ENCODE data around the gene C2CD2.

DNA sequence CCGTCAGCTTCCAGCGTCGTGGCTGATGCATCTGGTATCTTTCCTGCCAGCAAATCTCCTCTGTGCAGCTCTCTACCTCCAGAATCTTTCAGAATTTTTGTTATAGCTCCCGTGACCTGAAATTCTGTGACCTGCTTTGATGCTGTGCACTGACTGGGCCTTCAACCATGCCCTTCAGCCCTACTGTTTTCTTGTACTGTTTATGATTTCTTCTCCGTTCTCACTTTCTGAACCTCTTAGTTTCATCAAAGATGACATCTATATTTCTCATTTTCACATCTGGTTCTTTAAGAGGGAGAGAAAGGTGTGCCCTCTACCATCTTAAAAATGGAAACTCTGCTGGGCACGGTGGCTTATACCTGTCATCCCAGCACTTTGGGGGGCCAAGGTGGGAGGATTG is 80.4 kb downstream of the C2CD2 start:
- TF ChIP-seq, protein P1, sequence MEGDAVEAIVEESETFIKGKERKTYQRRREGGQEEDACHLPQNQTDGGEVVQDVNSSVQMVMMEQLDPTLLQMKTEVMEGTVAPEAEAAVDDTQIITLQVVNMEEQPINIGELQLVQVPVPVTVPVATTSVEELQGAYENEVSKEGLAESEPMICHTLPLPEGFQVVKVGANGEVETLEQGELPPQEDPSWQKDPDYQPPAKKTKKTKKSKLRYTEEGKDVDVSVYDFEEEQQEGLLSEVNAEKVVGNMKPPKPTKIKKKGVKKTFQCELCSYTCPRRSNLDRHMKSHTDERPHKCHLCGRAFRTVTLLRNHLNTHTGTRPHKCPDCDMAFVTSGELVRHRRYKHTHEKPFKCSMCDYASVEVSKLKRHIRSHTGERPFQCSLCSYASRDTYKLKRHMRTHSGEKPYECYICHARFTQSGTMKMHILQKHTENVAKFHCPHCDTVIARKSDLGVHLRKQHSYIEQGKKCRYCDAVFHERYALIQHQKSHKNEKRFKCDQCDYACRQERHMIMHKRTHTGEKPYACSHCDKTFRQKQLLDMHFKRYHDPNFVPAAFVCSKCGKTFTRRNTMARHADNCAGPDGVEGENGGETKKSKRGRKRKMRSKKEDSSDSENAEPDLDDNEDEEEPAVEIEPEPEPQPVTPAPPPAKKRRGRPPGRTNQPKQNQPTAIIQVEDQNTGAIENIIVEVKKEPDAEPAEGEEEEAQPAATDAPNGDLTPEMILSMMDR (IDR thresholded peaks at IDR 0.05), result no peak
- no peak for TF ChIP-seq POLR2A (IDR thresholded peaks at IDR 0.05)

All from Peyer's patch (tissue), 4 donors.